Measurements from ENCODE around the gene WBP1. TPM values are rescaled to one million over a fixed set of nuclear protein-coding genes. Genes with fewer than 3 reads are reported as not detected.
A peak's percentile ranks its signal among the peaks of the same experiment; 100 is the strongest.
"Not testable (repeated sequence)": the region's sequence is repeated elsewhere in the genome, so short reads cannot be mapped to it uniquely, and the experiment has no call there.

Gene WBP1
- total RNA-seq, 5 donors from 2014 or later (not counting 1 experiment from before 2014, with no cell fraction given) = 80.2 to 104 (median 98.2) TPM

DNA sequence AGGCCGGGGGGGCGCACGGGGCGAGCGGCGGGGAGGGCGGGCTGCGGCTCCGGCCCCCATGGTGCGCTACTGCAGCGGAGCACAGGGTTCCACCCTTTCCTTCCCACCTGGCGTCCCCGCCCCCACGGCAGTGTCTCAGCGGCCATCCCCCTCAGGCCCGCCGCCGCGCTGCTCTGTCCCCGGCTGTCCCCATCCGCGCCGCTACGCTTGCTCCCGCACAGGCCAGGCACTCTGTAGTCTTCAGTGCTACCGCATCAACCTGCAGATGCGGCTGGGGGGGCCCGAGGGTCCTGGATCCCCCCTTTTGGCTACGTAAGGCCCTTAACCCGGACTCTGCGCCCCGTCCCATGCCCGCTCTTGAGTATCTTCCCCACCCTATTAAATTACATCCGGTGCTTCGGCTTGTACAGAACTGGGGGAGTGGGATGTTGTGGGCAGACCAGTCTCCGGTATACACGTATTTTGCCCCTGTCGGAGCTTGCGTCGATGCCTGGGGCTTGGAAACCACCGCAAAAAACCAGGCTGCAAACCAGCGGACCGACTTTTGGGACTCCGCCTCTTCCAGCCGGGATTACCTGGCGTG is 598 bp upstream of the WBP1 start:
- Histone ChIP-seq H3K27ac (ENCODE audit: low read length) (peak overlapping the region; percentile 99), H3K4me1 (ENCODE audit: control insufficient read depth in 1 of 2, extremely low read depth in 1 of 2, insufficient read depth in 2 of 2, low read length in 2 of 2) (peaks cover 36 to 46% of the 10 kb centered on the region in 2 experiments), H3K27me3 (replicated peaks in 1 of 2; ENCODE audit: control insufficient read depth in 2 of 2, extremely low read depth in 1 of 2, insufficient read depth in 2 of 2, low read length in 1 of 2) (no peaks in the 10 kb centered on the region), H3K9me3 (no peaks in the 10 kb centered on the region), H3K36me3 (ENCODE audit: control insufficient read depth in 2 of 2, extremely low read depth in 1 of 2, insufficient read depth in 1 of 2, low read length in 1 of 2) (peaks cover 4 to 19% of the 10 kb centered on the region in 2 donors), H3K4me3 (ENCODE audit: control insufficient read depth in 1 of 2, extremely low read depth in 1 of 2, low read length in 1 of 2) (peak overlapping the region; percentile 69 to 96)
- peak; percentile 49 to 69 (median 52) for ATAC-seq (replicated peaks in 1 of 4)
- no peaks in the 10 kb centered on the region for H3K9me3 Mint-ChIP-seq
- peaks cover 60 to 71% (median 64%) of the 10 kb centered on the region in 3 donors for H3K4me1 Mint-ChIP-seq
- WGBS (ENCODE audit: insufficient coverage) = under 1% methylated on average over 36 of the region's 46 CpGs
- H3K4me3 Mint-ChIP-seq = peak overlapping the region; percentile 93 to 99 (median 97)
- ChIA-PET CTCF (interaction anchor here (0.5 to 1.9 kb wide), 7 partner anchors 10 to 395 kb away, joined by 3 to 14 read pairs (median 4); partner anchors contain the start of genes CCDC142 (in 1 of the 2), MRPL53 (in 1 of the 2) and TTC31 (in 1 of the 2)), POLR2A (interaction anchor here (0.5 to 1.7 kb wide), 13 partner anchors 9 to 97 kb away, joined by 3 to 15 read pairs (median 4); partner anchors contain the start of genes C2orf81 (in 1 of the 2), CCDC142 (in 1 of the 2), MRPL53 (in 1 of the 2) and TTC31 (in 1 of the 2))
- H3K27ac Mint-ChIP-seq = peak overlapping the region; percentile 99
- H3K36me3 Mint-ChIP-seq = peaks cover 2% of the 10 kb centered on the region
- peak in 34 of 35 experiments; percentile 52 to 85 (median 72) for DNase-seq
- H3K27me3 Mint-ChIP-seq = no peaks in the 10 kb centered on the region

DNA sequence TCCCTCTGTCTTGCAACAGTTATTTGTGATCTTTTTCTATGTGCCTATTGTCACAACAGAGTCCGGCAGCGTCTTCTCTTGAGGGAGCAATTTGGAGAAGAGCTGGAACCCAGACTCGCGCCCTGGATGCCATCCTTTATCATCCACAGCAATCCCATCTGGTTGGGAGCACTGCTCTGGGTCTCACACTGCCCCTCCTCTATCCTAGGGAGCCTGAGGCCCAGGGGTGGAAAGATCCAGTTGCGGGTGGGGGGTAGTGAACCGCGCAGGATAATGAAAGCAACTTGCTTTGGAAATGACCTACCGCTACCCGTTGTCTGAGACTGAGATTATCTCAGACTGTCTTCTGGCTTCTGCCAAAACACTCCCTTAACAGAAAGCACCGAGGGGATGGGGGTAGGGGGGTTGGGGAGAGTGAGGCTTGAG is 713 bp downstream of the WBP1 start:
- ATAC-seq (replicated peaks in 1 of 4) = no peak
- POLR2A ChIA-PET = interaction anchor here (0.6 to 1.7 kb wide), 7 partner anchors 9 to 259 kb away, joined by 4 to 15 read pairs (median 4); partner anchors contain the start of gene MRPL53 (in 1 of the 2)
- Mint-ChIP-seq H3K27me3 (no peaks in the 10 kb centered on the region), H3K9me3 (no peaks in the 10 kb centered on the region), H3K36me3 (peaks cover 5% of the 10 kb centered on the region), H3K4me1 (peaks cover 61 to 74% (median 66%) of the 10 kb centered on the region in 3 donors), H3K4me3 (peak overlapping the region; percentile 93 to 99 (median 97)), H3K27ac (peak overlapping the region; percentile 99)
- peak overlapping the region; percentile 93 to 96 for H3K4me3 ChIP-seq (ENCODE audit: control insufficient read depth in 1 of 2, extremely low read depth in 1 of 2, low read length in 1 of 2)
- H3K9me3 ChIP-seq = no peaks in the 10 kb centered on the region
- peaks cover 32 to 47% of the 10 kb centered on the region in 2 experiments for H3K4me1 ChIP-seq (ENCODE audit: control insufficient read depth in 1 of 2, extremely low read depth in 1 of 2, insufficient read depth in 2 of 2, low read length in 2 of 2)
- H3K27me3 ChIP-seq (replicated peaks in 1 of 2; ENCODE audit: control insufficient read depth in 2 of 2, extremely low read depth in 1 of 2, insufficient read depth in 2 of 2, low read length in 1 of 2) = no peaks in the 10 kb centered on the region
- peak in 1 of 35 experiments; percentile 36 for DNase-seq
- CTCF ChIA-PET = interaction anchor here in 1 of 2 donors (0.5 to 1.9 kb wide), 8 partner anchors 9 to 73 kb away, joined by 3 to 14 read pairs (median 4); partner anchors contain the start of genes CCDC142, MRPL53 and TTC31
- 6% methylated on average over 2 of the region's 10 CpGs for WGBS (ENCODE audit: insufficient coverage)
- peaks cover 6 to 24% of the 10 kb centered on the region in 2 donors for H3K36me3 ChIP-seq (ENCODE audit: control insufficient read depth in 2 of 2, extremely low read depth in 1 of 2, insufficient read depth in 1 of 2, low read length in 1 of 2)
- peak overlapping the region; percentile 99 for H3K27ac ChIP-seq (ENCODE audit: low read length)

DNA sequence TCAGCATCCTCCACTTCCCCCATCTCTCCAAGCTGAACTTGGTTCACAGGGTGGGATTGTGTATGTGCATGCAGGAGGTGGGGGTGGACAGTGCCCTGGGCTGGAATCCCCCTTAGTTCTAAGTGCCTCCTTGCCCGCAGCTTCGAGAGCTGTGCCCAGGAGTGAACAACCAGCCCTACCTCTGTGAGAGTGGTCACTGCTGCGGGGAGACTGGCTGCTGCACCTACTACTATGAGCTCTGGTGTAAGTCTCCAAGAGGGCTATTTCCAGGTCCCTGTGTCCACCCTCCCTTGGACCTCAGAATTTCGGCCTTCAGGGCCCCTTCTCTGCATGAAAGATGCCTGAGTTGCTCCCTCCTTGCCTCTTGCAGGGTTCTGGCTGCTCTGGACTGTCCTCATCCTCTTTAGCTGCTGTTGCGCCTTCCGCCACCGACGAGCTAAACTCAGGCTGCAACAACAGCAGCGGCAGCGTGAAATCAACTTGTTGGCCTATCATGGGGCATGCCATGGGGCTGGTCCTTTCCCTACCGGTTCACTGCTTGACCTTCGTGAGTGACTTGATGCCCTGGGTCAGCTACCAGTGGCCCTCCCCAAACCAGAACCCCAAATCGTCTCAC is 1.4 kb downstream of the WBP1 start:
- WGBS (ENCODE audit: insufficient coverage) = 91% methylated on average over 11 of the region's 13 CpGs
- ChIA-PET CTCF (interaction anchor here in 1 of 2 donors (0.5 to 1.9 kb wide), 3 partner anchors 8 to 14 kb away, joined by 3 to 13 read pairs (median 5); partner anchors contain the start of gene MRPL53), POLR2A (interaction anchor here in 1 of 2 donors (1.7 kb wide), 1 partner anchor 9 kb away, joined by 5 read pairs; no protein-coding TSS in a partner anchor)
- not testable (repeated sequence) for H3K9me3 Mint-ChIP-seq; H3K27ac ChIP-seq (ENCODE audit: low read length); H3K36me3 Mint-ChIP-seq; H3K27me3 ChIP-seq (replicated peaks in 1 of 2; ENCODE audit: control insufficient read depth in 2 of 2, extremely low read depth in 1 of 2, insufficient read depth in 2 of 2, low read length in 1 of 2); H3K4me3 ChIP-seq (ENCODE audit: control insufficient read depth in 1 of 2, extremely low read depth in 1 of 2, low read length in 1 of 2); DNase-seq; ATAC-seq (replicated peaks in 1 of 4); H3K27me3 Mint-ChIP-seq; H3K9me3 ChIP-seq
- Mint-ChIP-seq H3K27ac (peak overlapping the region; percentile 89 to 99), H3K4me3 (peak overlapping the region; percentile 93 to 99 (median 97)), H3K4me1 (peaks cover 62 to 72% (median 69%) of the 10 kb centered on the region in 3 donors)
- peaks cover 32 to 54% of the 10 kb centered on the region in 2 experiments for H3K4me1 ChIP-seq (ENCODE audit: control insufficient read depth in 1 of 2, extremely low read depth in 1 of 2, insufficient read depth in 2 of 2, low read length in 2 of 2)
- H3K36me3 ChIP-seq (ENCODE audit: control insufficient read depth in 2 of 2, extremely low read depth in 1 of 2, insufficient read depth in 1 of 2, low read length in 1 of 2) = peaks cover 6 to 24% of the 10 kb centered on the region in 2 donors

GRCh38 chr2:74460187-74460586 is 1.9 kb downstream of the WBP1 start:
- H3K4me3 Mint-ChIP-seq = peak overlapping the region; percentile 62 to 99 (median 93)
- H3K4me3 ChIP-seq (ENCODE audit: control insufficient read depth in 1 of 2, extremely low read depth in 1 of 2, low read length in 1 of 2); H3K27ac ChIP-seq (ENCODE audit: low read length); H3K9me3 ChIP-seq; H3K27me3 Mint-ChIP-seq; POLR2A ChIA-PET; ATAC-seq (replicated peaks in 1 of 4); H3K27ac Mint-ChIP-seq; H3K9me3 Mint-ChIP-seq; DNase-seq; H3K36me3 Mint-ChIP-seq; H3K27me3 ChIP-seq (replicated peaks in 1 of 2; ENCODE audit: control insufficient read depth in 2 of 2, extremely low read depth in 1 of 2, insufficient read depth in 2 of 2, low read length in 1 of 2): not testable (repeated sequence)
- WGBS (ENCODE audit: insufficient coverage) = 85% methylated on average over 3 of the region's 10 CpGs
- peaks cover 58 to 67% (median 65%) of the 10 kb centered on the region in 3 donors for H3K4me1 Mint-ChIP-seq
- CTCF ChIA-PET = interaction anchor here in 1 of 2 donors (0.7 kb wide), 1 partner anchor 951 kb away, joined by 3 read pairs; no protein-coding TSS in a partner anchor
- Histone ChIP-seq H3K36me3 (ENCODE audit: control insufficient read depth in 2 of 2, extremely low read depth in 1 of 2, insufficient read depth in 1 of 2, low read length in 1 of 2) (peaks cover 6 to 24% of the 10 kb centered on the region in 2 donors), H3K4me1 (ENCODE audit: control insufficient read depth in 1 of 2, extremely low read depth in 1 of 2, insufficient read depth in 2 of 2, low read length in 2 of 2) (peaks cover 30 to 53% of the 10 kb centered on the region in 2 experiments)

DNA sequence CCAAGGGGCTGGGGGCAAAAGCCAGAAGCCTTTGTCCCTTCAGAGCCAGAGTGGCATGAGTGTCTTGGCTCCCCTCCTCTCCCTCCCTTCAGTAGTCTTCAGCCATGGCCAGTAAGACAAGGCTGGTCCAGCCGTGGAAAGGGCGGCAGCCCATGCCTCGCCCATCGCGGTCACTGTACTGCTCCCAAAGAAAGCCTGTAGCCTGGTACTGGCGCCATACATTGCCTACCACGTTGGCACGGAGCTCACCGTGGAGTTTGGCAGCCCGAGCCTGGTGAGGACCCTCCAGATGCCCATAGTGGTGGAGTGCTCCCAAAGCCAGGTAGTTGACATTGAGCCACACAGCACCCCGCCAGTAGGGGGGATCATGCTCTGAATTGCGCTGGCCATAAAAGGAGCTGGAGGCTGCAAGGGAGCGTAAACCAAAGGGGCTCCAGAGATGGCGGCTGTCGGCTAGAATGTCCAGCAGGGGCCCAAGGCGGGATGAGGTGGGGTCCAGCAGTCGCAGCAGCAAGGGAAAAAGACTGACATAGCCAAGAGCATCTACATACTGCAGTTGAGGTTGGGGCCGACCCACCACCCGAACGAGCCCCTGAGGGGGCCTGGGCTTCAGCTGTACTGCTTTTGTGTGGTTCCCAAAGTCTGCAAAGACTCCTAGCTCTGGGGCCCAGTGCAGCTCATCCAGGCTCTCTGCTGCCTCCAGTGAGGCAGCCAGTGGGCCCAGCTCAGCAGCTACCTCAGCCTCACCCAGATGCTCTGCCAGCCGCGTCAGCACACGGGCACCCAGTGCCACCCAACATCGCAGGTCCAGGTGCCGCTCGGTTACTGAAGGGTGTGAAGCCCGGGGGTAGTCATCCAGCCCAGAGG is 3.2 kb downstream of the WBP1 start:
- no peaks in the 10 kb centered on the region for H3K9me3 ChIP-seq
- 94% methylated on average over 24 of the region's 27 CpGs for WGBS (ENCODE audit: insufficient coverage)
- Mint-ChIP-seq H3K36me3 (peaks cover 5% of the 10 kb centered on the region), H3K27me3 (no peaks in the 10 kb centered on the region), H3K9me3 (no peaks in the 10 kb centered on the region), H3K27ac (no peak overlapping the region), H3K4me1 (peaks cover 51 to 65% (median 62%) of the 10 kb centered on the region in 3 donors), H3K4me3 (no peak overlapping the region)
- no peak for DNase-seq
- CTCF ChIA-PET = no interaction called here
- no peak overlapping the region for H3K4me3 ChIP-seq (ENCODE audit: control insufficient read depth in 1 of 2, extremely low read depth in 1 of 2, low read length in 1 of 2)
- peaks cover 23 to 48% of the 10 kb centered on the region in 2 experiments for H3K4me1 ChIP-seq (ENCODE audit: control insufficient read depth in 1 of 2, extremely low read depth in 1 of 2, insufficient read depth in 2 of 2, low read length in 2 of 2)
- ATAC-seq (replicated peaks in 1 of 4) = no peak
- no peak overlapping the region for H3K27ac ChIP-seq (ENCODE audit: low read length)
- no peaks in the 10 kb centered on the region for H3K27me3 ChIP-seq (replicated peaks in 1 of 2; ENCODE audit: control insufficient read depth in 2 of 2, extremely low read depth in 1 of 2, insufficient read depth in 2 of 2, low read length in 1 of 2)
- peaks cover 6 to 20% of the 10 kb centered on the region in 2 donors for H3K36me3 ChIP-seq (ENCODE audit: control insufficient read depth in 2 of 2, extremely low read depth in 1 of 2, insufficient read depth in 1 of 2, low read length in 1 of 2)
- POLR2A ChIA-PET = interaction anchor here in 1 of 2 donors (0.6 kb wide), 1 partner anchor 447 kb away, joined by 4 read pairs; no protein-coding TSS in a partner anchor
